OCI-LY1 (cell line): ENCODE measurements around the gene GALNT1.

ENCODE experiments used
- H2AFZ ChIP-seq: fragments of 200-600 bp; sonication (generic), shearing (Covaris generic); 2 replicates; pipeline ENCODE4 v1.6.0; 2014; ENCODE audit warnings: antibody characterized with exemption, mild to moderate bottlenecking, low read length
- H3F3A ChIP-seq: fragments of 200-600 bp; sonication (generic), shearing (Covaris generic); 2 replicates; pipeline ENCODE4 v1.6.0; 2014; ENCODE audit warnings: mild to moderate bottlenecking, antibody characterized with exemption, low read length, moderate library complexity; ENCODE audit not compliant: insufficient read depth
- H3K27ac ChIP-seq: fragments of 200-600 bp; sonication (generic); 2 replicates; pipeline ENCODE4 v1.5.1; 2014; ENCODE audit warnings: low read length, mixed run types, mild to moderate bottlenecking, low read depth; ENCODE audit not compliant: poor library complexity, severe bottlenecking
- H3K27me3 ChIP-seq: fragments of 200-600 bp; sonication (generic); 2 replicates; pipeline ENCODE4 v1.6.0; 2014; ENCODE audit warnings: antibody characterized with exemption, mild to moderate bottlenecking, low read length, moderate library complexity; ENCODE audit not compliant: insufficient read depth
- H3K36me3 ChIP-seq: fragments of 200-600 bp; sonication (generic); 2 replicates; pipeline ENCODE4 v1.6.1; 2014; ENCODE audit warnings: mild to moderate bottlenecking, antibody characterized with exemption, low read length, moderate library complexity, mixed read lengths; ENCODE audit not compliant: insufficient read depth
- H3K4me1 ChIP-seq: fragments of 200-600 bp; sonication (generic); 2 replicates; pipeline ENCODE4 v1.5.1; 2014; ENCODE audit warnings: mild to moderate bottlenecking, low read length, moderate library complexity; ENCODE audit not compliant: insufficient read depth, severe bottlenecking
- H3K4me2 ChIP-seq: fragments of 200-600 bp; sonication (generic), shearing (Covaris generic); 2 replicates; pipeline ENCODE4 v1.6.1; 2014; ENCODE audit warnings: low read length
- H3K4me3 ChIP-seq: fragments of 200-600 bp; sonication (generic); 2 replicates; pipeline ENCODE4 v1.5.1; 2014; ENCODE audit warnings: low read length, low read depth, mild to moderate bottlenecking, mixed read lengths; ENCODE audit not compliant: poor library complexity, severe bottlenecking
- H3K79me2 ChIP-seq: fragments of 200-600 bp; shearing (Covaris generic); 2 replicates; pipeline ENCODE4 v1.6.1; 2016; ENCODE audit warnings: mixed run types, low read length, mixed read lengths; ENCODE audit not compliant: insufficient read depth
- H3K9ac ChIP-seq: fragments of 200-600 bp; sonication (generic), shearing (Covaris generic); 2 replicates; pipeline ENCODE4 v1.6.1; 2014; ENCODE audit warnings: mild to moderate bottlenecking, low read length, mixed read lengths
- H3K9me2 ChIP-seq: fragments of 200-600 bp; sonication (generic), shearing (Covaris generic); 2 replicates; pipeline ENCODE4 v1.6.1; 2014; ENCODE audit warnings: low read depth, mild to moderate bottlenecking, low read length, mixed read lengths
- H3K9me3 ChIP-seq: fragments of 200-600 bp; shearing (Covaris generic); 2 replicates; pipeline ENCODE4 v1.6.1; 2014; ENCODE audit warnings: low read length, mixed read lengths
- H4K20me1 ChIP-seq: fragments of 200-600 bp; sonication (generic), shearing (Covaris generic); 2 replicates; pipeline ENCODE4 v1.6.0; 2016; ENCODE audit warnings: mild to moderate bottlenecking, low read length; ENCODE audit not compliant: insufficient read depth
- EZH2 ChIP-seq: fragments of 200-600 bp; sonication (generic), shearing (Covaris generic); IDR thresholded peaks from 2 replicates; pipeline ENCODE4 v1.8.0; 2017; ENCODE audit warnings: borderline replicate concordance, mixed run types, mild to moderate bottlenecking, antibody characterized with exemption, low read length, moderate library complexity, mixed read lengths
- TF ChIP-seq, protein P1 (sequence below): fragments of 200-600 bp; sonication (generic), shearing (Covaris generic); IDR thresholded peaks from 2 replicates; pipeline ENCODE4 v1.5.1; 2017; ENCODE audit warnings: mild to moderate bottlenecking, antibody characterized with exemption, low read length, moderate library complexity, mixed read lengths

The GALNT1 gene

DNA sequence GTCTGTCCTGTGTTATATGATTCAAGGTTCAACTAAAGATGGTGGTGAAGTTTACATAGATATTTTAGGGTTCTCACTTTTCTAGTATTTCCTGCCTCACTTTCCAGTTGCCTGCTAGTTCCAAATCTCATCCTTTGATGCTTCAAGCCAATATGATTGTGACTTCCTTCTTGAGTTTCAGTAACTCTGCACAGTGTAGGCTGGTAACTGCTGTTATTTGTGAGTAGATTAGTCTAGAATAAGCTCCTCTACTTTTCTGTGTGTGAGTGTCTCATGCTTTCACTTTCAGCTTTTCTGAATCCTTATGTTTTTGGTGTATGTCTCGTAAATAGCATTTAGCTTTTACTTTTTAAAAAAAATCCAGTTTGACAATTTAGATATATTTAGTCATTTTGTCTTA lies 42.6 kb downstream of the GALNT1 start:
- Histone ChIP-seq H3K27me3 (no peaks in the 10 kb centered on the region), H3F3A (no peaks in the 10 kb centered on the region), H3K36me3 (no peaks in the 10 kb centered on the region), H2AFZ (no peak overlapping the region), H3K4me1 (peaks cover 14% of the 10 kb centered on the region), H3K4me3 (no peak overlapping the region), H4K20me1 (no peaks in the 10 kb centered on the region), H3K4me2 (no peak overlapping the region), H3K9me2 (no peaks in the 10 kb centered on the region), H3K79me2 (peaks cover 26% of the 10 kb centered on the region), H3K9ac (no peak overlapping the region), H3K9me3 (peaks cover 3% of the 10 kb centered on the region; the same call in 1 of the 2 replicates), H3K27ac (no peak overlapping the region)
- no peak for TF ChIP-seq EZH2
- TF ChIP-seq, protein P1, sequence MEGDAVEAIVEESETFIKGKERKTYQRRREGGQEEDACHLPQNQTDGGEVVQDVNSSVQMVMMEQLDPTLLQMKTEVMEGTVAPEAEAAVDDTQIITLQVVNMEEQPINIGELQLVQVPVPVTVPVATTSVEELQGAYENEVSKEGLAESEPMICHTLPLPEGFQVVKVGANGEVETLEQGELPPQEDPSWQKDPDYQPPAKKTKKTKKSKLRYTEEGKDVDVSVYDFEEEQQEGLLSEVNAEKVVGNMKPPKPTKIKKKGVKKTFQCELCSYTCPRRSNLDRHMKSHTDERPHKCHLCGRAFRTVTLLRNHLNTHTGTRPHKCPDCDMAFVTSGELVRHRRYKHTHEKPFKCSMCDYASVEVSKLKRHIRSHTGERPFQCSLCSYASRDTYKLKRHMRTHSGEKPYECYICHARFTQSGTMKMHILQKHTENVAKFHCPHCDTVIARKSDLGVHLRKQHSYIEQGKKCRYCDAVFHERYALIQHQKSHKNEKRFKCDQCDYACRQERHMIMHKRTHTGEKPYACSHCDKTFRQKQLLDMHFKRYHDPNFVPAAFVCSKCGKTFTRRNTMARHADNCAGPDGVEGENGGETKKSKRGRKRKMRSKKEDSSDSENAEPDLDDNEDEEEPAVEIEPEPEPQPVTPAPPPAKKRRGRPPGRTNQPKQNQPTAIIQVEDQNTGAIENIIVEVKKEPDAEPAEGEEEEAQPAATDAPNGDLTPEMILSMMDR: no peak

DNA sequence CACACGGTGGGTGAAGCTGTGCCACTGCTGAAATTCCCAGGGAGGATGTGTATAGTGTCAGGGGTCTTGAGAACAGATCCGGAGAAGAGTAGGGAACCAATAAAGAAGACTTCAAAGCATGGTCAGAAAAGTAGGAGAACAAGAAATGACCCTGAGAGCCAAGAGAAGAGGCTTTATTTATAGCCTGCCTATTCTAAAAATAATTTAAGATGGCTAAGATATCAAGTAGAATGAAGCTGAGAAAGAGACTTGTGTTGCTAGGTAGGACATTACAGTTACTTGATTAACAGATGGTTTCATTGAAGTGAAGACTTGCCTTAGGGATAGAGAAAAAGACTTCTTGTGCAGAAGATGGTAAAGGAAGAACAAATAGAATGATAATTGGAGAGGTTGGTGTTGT lies 43.7 kb downstream of the GALNT1 start:
- Histone ChIP-seq H3K9me2 (no peaks in the 10 kb centered on the region), H3K9ac (no peak overlapping the region), H3K27me3 (no peaks in the 10 kb centered on the region), H3K36me3 (no peaks in the 10 kb centered on the region), H3K27ac (no peak overlapping the region), H3K4me2 (no peak overlapping the region), H4K20me1 (no peaks in the 10 kb centered on the region), H3F3A (no peaks in the 10 kb centered on the region), H2AFZ (no peak overlapping the region), H3K9me3 (peaks cover 3% of the 10 kb centered on the region; the same call in 1 of the 2 replicates), H3K79me2 (peaks cover 26% of the 10 kb centered on the region), H3K4me3 (no peak overlapping the region), H3K4me1 (peaks cover 5% of the 10 kb centered on the region)
- TF ChIP-seq EZH2: no peak
- TF ChIP-seq, protein P1: no peak

DNA sequence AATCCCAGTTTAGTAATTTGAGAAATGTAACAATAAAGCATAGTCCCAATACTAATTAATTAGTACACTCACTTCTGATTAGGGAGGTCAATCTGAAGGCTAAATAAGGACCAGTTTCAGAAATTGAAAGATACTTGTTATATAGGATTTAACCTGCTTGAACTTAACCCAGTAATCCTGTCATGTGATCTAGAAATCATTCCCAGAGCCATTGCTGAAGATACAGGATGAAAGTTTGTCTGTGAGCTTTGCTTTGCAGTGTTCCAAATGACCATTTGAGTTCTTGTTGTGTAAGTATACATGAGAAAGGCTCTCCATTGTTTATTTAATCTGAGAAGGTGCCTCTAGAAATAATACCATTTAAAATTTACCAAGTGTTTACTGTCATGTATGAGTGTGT lies 52.2 kb downstream of the GALNT1 start:
- no peaks in the 10 kb centered on the region for H3F3A ChIP-seq
- no peak overlapping the region for H3K4me2 ChIP-seq
- no peaks in the 10 kb centered on the region for H3K9me2 ChIP-seq
- no peaks in the 10 kb centered on the region for H3K27me3 ChIP-seq
- H2AFZ ChIP-seq: no peak overlapping the region
- H3K36me3 ChIP-seq: no peaks in the 10 kb centered on the region
- no peak overlapping the region for H3K4me3 ChIP-seq
- H3K9ac ChIP-seq: no peak overlapping the region
- H3K79me2 ChIP-seq: no peaks in the 10 kb centered on the region
- H3K27ac ChIP-seq: no peak overlapping the region
- no peaks in the 10 kb centered on the region for H3K4me1 ChIP-seq
- no peak for TF ChIP-seq EZH2
- TF ChIP-seq, protein P1: no peak
- peaks cover 7% of the 10 kb centered on the region for H3K9me3 ChIP-seq
- no peaks in the 10 kb centered on the region for H4K20me1 ChIP-seq
